Activated CD4-positive, alpha-beta T cell treated with anti-CD3 and anti-CD28 coated beads, Interleukin-2, Interleukin-4, amounts not matched to agents 100 ng/mL and 50 ng/mL, durations not matched to agents 16 hours and 8 hours (primary cell): ENCODE results near the gene CARD6.
"Not testable (repeated sequence)": the region's sequence is repeated elsewhere in the genome, so short reads cannot be mapped to it uniquely, and the experiment has no call there.

Experiments
- DNase-seq: peaks from one replicate; pipeline ENCODE4 v3.0.0-alpha.2; 2020; ENCODE audit warnings: low spot score

The CARD6 gene

DNA sequence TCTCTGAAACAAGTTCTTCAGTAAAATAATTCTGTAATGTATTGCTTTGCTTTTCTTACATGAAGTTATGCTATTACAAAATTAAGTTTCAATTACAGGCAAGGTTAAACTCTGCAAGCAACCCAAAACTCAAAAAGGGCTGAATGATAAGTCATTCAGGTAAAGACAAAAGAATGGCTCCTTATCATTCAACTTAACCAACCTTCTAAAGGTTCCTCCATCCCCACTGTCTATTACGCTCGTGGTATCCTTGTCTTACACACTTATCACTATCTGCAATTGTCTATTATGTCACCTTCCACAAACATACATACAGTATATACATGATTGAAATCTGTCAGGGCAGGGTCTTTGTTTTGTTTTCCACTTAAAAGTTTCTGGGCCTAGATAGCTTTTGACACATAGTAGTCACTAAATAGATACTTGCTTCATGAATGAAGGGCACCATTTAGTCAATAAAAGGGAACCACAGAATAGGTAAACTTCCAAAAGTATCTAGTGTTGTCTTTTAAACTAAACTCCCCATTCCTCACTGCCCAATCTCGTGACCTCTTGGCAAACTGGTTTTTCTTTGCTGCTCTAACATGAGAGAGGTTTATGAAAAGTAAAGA is 13.0 kb upstream of the CARD6 start:
- no peak for DNase-seq

DNA sequence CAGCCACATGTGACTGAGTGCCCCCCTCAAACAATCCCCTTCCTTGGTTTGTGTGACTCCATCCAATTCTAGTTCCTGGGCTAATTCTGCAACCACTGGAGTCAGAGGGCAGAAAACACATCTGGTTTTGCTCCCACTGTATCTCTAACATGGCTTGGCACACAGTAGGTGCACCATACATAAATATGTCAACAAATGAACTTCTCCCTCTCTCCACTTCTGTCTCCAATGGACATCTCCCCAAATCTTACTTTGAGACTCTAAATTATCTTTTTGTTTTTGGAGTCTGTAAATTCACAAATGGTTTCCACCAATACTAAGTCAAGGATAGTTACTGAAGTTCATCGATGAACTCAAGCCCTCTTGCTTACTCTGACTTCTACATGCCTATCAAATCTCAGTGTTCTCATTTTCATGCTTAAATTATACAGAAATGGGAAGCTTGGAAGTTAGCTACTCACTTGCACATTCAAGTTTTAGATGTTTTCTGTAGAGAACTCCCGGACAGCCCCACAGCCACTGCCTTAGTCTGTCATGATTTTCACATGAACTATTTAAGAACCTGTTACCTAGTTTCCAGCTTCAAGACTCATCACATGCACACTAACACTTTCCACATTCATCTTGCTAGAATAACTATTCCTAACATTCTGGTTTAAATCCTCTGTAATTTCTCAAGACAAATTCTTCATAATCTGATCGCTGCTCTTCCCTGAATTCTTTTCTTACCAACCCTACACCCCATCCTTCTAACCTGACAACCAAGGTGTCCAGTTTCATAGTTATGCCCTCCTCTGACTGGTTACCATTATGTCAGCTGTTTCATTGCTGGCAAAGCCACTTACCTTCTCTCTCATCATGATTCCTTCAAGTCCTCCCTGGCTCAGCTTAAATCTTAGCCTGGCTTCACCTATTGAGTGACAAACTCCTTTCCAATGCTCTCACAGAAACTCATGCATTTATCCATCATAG is 12.2 kb upstream of the CARD6 start:
- DNase-seq = no peak

- DNase-seq = no peak
These were observed 11.2 kb upstream of the CARD6 start for GRCh38 chr5:40829748-40830533.

DNA sequence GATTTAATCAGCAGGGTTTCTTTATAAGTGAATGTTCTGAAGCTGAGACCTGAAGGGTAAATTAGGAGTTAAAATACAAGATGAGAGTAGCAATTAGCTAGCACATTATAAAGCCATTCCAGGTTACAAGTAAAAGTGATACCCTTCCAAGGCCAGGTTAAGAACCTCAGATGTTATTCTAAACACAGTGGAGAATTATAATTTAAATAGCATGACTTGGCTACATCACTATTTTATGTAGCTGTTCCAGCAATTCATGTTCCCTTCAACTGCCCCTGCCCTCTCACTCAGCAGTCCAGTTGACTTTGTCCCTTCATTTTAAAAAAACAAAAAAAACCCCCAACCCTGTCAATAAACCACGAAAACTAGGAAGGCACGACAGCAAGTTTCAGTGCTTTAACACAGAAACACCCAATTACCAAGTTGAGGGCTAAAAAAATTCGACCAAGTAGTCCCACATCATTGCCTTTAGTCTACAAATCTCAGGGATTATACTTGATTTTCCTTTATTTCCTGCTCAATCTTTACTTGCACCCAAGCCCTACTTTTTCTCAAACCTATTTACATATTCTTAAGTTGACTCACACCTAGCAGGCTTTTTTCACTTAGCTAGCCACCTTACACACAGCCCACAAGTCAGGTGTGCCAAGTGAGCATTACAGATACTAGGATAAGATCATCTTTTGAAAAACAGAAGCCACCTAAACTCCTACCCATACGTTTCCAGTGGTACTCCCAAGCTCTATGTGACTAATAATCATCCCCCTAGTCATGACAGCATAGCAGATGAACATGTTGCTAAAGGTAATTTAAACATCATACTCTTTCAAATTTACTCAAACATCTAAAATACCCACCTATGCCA is 9.6 kb upstream of the CARD6 start:
- DNase-seq = peak; percentile 52

GRCh38 chr5:40832345-40832744 is 8.8 kb upstream of the CARD6 start:
- no peak for DNase-seq

DNA sequence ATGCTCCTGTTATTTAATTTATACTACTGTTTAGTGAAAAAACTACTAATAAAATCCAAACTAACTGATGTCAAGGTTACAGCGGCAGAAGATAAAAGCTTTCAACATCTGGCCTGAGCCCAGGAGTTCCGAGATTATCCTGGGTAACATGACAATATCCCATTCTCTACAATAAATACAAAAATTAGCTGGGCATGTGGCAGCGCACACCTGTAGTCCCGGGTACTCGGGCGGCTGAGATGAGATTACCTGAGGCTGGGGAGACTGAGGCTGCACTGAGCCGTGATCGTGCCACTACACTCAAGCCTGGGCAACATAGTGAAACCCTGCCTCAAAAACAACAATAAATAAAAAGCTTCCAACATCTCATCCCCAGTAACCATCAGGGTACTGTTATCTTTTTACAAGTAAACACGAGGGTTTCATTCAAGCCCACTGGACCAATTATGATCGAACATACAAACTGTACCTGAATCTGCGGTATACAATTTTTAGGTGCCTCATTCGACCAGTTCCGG is 7.4 kb upstream of the CARD6 start:
- no peak for DNase-seq

DNA sequence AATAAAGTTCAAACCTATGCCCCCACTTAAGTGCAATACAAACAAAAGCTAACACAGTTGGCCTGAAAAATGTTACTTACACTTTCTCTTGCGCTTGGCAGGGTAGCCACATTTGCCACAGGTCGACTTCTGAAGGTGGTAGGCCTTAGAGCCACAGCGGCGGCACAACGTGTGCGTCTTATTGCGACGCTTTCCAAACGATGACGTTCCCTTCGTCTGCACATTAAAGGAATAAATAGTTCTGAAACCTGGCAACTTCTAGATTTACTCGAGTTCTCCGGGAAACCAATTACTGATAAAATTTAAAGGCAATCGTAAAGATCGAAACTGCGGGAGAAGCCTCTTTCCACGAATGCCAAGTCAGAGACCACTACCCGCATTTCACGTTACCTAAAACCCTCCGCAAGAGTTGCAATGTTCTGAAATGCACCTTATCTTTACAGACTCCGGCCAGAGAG is 6.7 kb upstream of the CARD6 start:
- DNase-seq = peak; percentile 39

DNA sequence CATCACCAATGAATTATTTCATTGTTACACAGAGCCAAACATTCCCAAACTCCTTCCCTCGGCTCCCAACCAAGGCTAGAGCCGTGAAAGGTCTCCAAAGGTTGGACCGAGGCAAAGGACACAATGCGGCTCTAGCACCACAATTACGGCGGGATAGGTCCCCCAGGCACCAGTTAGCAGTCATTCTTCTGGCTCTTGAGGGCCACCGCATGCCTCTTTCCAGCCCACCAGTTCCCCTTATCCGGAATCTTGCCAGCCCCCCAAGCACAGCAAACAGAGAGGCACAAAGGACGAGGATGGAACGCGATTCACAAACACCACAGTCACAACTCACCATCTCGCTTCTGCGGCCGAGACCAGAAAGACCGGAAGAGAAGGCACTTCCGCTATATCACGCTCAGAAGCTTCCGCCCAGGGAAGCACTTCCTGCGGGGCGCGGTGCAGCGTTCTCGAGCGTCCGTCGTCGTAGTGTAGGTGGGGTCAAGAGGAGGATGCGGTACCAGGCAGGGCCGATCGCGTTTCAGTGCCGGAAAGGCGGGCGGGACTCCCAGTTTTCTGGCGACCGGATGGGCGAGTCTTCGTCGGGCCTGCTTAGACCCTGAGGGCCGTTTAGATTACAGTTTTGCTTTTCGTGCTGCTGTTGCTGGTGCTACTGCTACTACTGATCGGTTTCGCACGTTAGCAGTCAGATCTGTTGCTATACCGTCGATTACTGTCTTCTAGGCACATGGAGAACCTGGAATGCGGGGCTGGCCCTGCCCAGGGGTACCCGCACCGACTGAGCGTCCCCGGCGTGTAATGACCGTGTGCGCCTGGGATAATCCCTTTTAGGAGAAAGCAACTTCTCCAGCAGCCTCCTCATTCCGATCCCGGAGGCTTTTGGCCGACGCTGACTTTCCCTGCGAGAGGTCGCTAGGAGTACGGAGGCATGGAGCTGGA is 6.0 kb upstream of the CARD6 start, which contains the start of gene RPL37:
Gene RPL37 (minus strand): TSS at position 374 of the 939 bp plus-strand sequence. CDS start 37 bp downstream, at position 337.
- peak; percentile 97 for DNase-seq

- no peak for DNase-seq
These were observed 3.1 kb upstream of the CARD6 start for GRCh38 chr5:40838086-40838485.

GRCh38 chr5:40842351-40842750 is 1.2 kb downstream of the CARD6 start:
- no peak for DNase-seq

DNA sequence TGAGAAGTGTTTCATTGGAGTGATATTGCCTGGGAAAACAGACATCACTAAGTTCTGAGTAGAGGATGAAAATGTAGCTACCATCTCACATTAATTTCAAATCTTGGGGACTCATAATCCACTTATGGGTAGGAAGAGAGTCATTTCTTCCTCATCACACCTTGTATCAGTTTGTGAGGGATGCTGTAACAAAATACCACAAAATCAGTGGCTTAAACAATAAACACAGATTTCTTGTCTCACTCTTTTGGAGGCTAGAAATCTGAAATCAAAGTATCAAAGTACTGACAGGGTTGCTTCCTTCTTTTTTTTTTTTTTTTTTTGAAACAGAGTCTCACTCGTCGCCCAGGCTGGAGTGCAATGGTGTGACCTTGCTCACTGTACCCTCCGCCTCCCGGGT is 3.4 kb downstream of the CARD6 start:
- no peak for DNase-seq

DNA sequence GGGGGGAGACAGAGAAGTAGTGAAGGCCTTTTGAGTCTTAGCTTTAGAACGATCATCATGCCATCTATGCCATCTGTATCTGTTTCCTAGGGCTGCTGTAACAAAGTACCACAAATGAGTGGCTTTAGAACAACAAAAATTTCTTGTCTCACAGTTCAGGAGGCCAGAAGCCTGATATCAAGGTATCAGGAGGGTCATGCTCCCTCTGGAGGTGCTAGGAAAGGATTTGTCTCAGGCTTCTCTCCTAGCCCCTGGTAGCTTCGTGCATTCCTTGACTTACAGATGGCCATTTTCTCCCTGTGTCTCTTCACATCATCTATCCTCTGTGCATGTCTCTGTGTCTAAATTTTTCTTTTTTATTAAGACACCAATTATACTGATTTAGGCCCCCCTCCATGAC is 5.2 kb downstream of the CARD6 start:
- DNase-seq = no peak

DNA sequence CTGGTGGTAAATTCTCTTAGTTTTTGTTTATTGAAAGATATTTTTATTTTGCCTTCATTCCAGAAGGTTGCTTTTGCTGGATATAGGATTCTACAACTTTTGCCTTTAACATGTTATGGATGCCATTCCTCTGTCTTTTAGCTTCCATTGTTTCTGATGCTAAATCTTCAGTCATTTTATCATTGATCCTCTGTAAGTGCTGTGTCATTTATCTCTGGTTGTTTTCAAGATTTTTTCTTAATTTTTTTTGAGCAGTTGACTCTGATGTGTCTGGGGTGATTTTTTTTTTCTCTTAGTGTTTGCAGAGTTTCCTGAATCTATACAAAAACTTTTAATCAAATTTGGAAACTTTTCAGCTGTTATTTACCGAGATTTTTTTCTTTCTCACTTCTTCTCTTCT is 6.4 kb downstream of the CARD6 start:
- no peak for DNase-seq

- no peak for DNase-seq
These were observed 12.5 kb downstream of the CARD6 start for GRCh38 chr5:40853632-40854192.

GRCh38 chr5:40860711-40861110 is 19.5 kb downstream of the CARD6 start:
- DNase-seq = no peak

- DNase-seq = not testable (repeated sequence)
These were observed 23.8 kb downstream of the CARD6 start for GRCh38 chr5:40865004-40865403.

DNA sequence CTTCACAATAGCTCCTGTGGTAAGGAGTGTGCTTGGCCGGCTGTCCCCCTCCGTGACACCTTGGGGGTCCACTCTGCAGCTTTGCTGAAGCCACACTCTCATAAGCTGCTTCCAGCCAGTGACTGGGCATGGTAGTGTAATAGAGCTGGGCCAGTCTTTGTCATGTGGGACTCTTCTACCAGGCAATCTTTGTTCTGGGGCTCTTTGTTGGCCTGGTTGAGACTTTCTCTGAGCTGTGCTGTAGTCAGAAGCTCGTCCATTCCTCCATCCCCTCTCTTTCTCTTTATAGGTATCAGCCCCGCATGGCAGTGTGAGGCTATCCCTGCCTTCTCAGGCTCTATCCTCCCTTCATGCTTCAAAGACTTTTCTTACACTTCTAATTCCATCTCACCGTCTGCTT is 25.7 kb downstream of the CARD6 start:
- no peak for DNase-seq

DNA sequence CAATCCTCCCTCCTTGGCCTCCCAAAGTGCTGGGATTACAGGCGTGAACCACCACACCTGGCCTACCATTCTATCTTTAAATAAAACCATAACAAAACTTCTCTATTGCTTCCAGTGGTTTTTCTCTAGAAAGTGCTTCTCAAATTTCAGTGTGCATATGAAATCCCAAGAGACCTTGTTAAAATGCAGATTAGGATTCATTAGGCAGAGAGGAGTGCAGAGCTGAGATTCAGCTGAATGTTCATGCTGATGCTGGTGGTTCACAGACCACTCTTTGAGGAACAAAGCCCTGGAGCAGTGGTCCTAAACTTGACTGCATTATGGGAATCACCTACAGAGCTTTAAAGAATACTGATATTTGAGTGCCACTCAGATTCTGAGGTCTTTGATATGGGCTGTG is 28.2 kb downstream of the CARD6 start:
- no peak for DNase-seq

GRCh38 chr5:40871177-40871576 is 30.0 kb downstream of the CARD6 start:
- no peak for DNase-seq

DNA sequence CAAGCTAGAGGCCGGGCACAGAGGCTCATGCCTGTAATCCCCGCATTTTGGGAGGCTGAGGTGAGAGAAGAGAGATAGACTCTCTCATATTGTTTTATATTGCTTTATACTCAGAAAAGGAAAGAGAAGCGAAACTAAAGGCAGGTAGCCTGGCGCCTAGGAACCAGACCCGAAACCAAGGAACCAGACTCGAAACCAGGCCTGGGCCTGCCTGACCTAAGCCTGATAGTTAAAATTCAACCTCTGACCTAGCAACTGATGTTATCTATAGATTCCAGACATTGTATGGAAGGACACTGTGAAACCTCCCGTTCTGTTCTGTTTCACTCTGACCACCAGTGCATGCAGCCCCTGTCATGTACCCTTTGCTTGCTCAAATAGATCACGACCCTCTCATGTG is 31.1 kb downstream of the CARD6 start:
- not testable (repeated sequence) for DNase-seq
